H1 (cell line): ENCODE data around the gene GULP1. TPM values are rescaled to one million over a fixed set of nuclear protein-coding genes. Genes with fewer than 3 reads are reported as not detected.

Experiments
- CTCF ChIA-PET: fragments of 300-600 bp; sonication (Branson Sonifier 250); formaldehyde crosslinking; loops from one replicate; lab custom pipeline; 2021; ENCODE audit not compliant: partially characterized antibody; lab: Charles Lee
- POLR2A ChIA-PET: fragments of 300-600 bp; sonication (Branson Sonifier 250); formaldehyde crosslinking; loops from one replicate; lab custom pipeline; 2021; ENCODE audit warnings: inconsistent platforms; ENCODE audit not compliant: partially characterized antibody; lab: Charles Lee
- DNase-seq, 2 experiments: peaks; one replicate each; pipeline versions ENCODE4 v3.0.0 to v3.0.0-alpha.2; 2010 to 2022; ENCODE audit warnings: low spot score in 2 of 2, low read depth in 1 of 2, mixed read lengths in 1 of 2
- FAIRE-seq: peaks from 2 replicates; lab custom pipeline; 2011; peaks lifted over from hg19 to GRCh38; lab: Jason Lieb, UNC
- H2AFZ ChIP-seq: 2 replicates; pipeline ENCODE4 v1.8.1; 2012; ENCODE audit warnings: low read length, inconsistent platforms
- H2AK5ac ChIP-seq: 2 replicates; pipeline ENCODE4 v1.6.1; 2013; ENCODE audit warnings: low read depth, low read length
- H2BK120ac ChIP-seq: replicated peaks from 2 replicates; pipeline ENCODE3; 2013; ENCODE audit warnings: low read depth, low read length, inconsistent platforms
- H2BK12ac ChIP-seq: 2 replicates; pipeline ENCODE4 v1.6.1; 2013; ENCODE audit warnings: low read depth, low read length
- H2BK15ac ChIP-seq: 2 replicates; pipeline ENCODE4 v1.6.1; 2013; ENCODE audit warnings: low read length
- H2BK20ac ChIP-seq: 2 replicates; pipeline ENCODE4 v1.6.1; 2013; ENCODE audit warnings: low read length
- H2BK5ac ChIP-seq: 2 replicates; pipeline ENCODE4 v1.6.1; 2013; ENCODE audit warnings: low read depth, low read length
- H3K14ac ChIP-seq: 2 replicates; pipeline ENCODE4 v1.6.1; 2013; ENCODE audit warnings: inconsistent platforms; ENCODE audit not compliant: insufficient read length
- H3K18ac ChIP-seq: 2 replicates; pipeline ENCODE4 v1.6.1; 2013; ENCODE audit warnings: low read length; ENCODE audit errors: extremely low read depth
- H3K23ac ChIP-seq: 2 replicates; pipeline ENCODE4 v1.6.1; 2013; ENCODE audit warnings: inconsistent platforms; ENCODE audit not compliant: insufficient read length
- H3K23me2 ChIP-seq: 2 replicates; pipeline ENCODE4 v1.6.1; 2013; ENCODE audit warnings: low read depth, low read length
- H3K27ac ChIP-seq: 2 replicates; pipeline ENCODE4 v1.6.1; 2011; ENCODE audit warnings: low read depth, low read length, inconsistent platforms
- H3K27me3 ChIP-seq, 4 experiments: replicated peaks in 1 of 4; 1 replicate in 1 of 4; 2 replicates in 3 of 4; pipeline versions ENCODE4 v1.6.1 to v1.8.1; 2011 to 2013; ENCODE audit warnings: low read length in 3 of 4, mild to moderate bottlenecking in 3 of 4, inconsistent platforms in 2 of 4, mixed read lengths in 2 of 4, moderate library complexity in 1 of 4; ENCODE audit not compliant: control insufficient read depth in 3 of 4, insufficient read depth in 3 of 4; ENCODE audit errors: extremely low read depth in 1 of 4
- H3K36me3 ChIP-seq, 4 experiments: 2 replicates each; pipeline versions ENCODE4 v1.6.1 to v1.8.1; 2011 to 2013; ENCODE audit warnings: mild to moderate bottlenecking in 4 of 4, low read length in 3 of 4, moderate library complexity in 2 of 4, control low read depth in 1 of 4, inconsistent platforms in 1 of 4; ENCODE audit not compliant: insufficient read depth in 4 of 4, control insufficient read depth in 2 of 4
- H3K4ac ChIP-seq: replicated peaks from 2 replicates; pipeline ENCODE3; 2013; ENCODE audit warnings: low read length, low read depth, mixed read lengths, inconsistent platforms; ENCODE audit not compliant: insufficient read length
- H3K4me1 ChIP-seq, 4 experiments: replicated peaks in 1 of 4; 1 replicate in 1 of 4; 2 replicates in 3 of 4; pipeline versions ENCODE4 v1.6.1 to v1.8.1; 2011 to 2013; ENCODE audit warnings: low read length in 3 of 4, inconsistent platforms in 2 of 4, mixed read lengths in 1 of 4; ENCODE audit not compliant: insufficient read depth in 4 of 4, control insufficient read depth in 3 of 4
- H3K4me2 ChIP-seq, 2 experiments: 2 replicates each; pipeline versions ENCODE4 v1.6.1 to v1.8.1; 2011 to 2013; ENCODE audit warnings: low read depth in 2 of 2, low read length in 2 of 2, control low read depth in 1 of 2, inconsistent platforms in 1 of 2, mild to moderate bottlenecking in 1 of 2; ENCODE audit not compliant: insufficient read depth in 1 of 2
- H3K4me3 ChIP-seq, 4 experiments: fragments of 200-600, 300-600 bp in 1 of 4; sonication (generic), shearing (Covaris generic), sonication (Bioruptor Twin) in 1 of 4; 2 replicates each; pipeline versions ENCODE4 v1.5.1 to v1.8.1; 2011 to 2016; ENCODE audit warnings: low read length in 4 of 4, low read depth in 3 of 4, control low read depth in 2 of 4, inconsistent platforms in 2 of 4, mild to moderate bottlenecking in 2 of 4, mixed read lengths in 1 of 4, moderate library complexity in 1 of 4; ENCODE audit not compliant: insufficient read depth in 2 of 4; ENCODE audit errors: extremely low read depth in 1 of 4
- H3K56ac ChIP-seq: replicated peaks from 2 replicates; pipeline ENCODE3; 2013; ENCODE audit warnings: low read depth, mild to moderate bottlenecking, mixed read lengths, low read length, inconsistent platforms; ENCODE audit not compliant: insufficient read length
- H3K79me1 ChIP-seq: 2 replicates; pipeline ENCODE4 v1.6.1; 2013; ENCODE audit warnings: low read depth, low read length, control low read depth
- H3K79me2 ChIP-seq, 2 experiments: 2 replicates each; pipeline versions ENCODE4 v1.6.1 to v1.8.1; 2012 to 2013; ENCODE audit warnings: low read length in 2 of 2, mild to moderate bottlenecking in 2 of 2, inconsistent platforms in 1 of 2; ENCODE audit not compliant: insufficient read depth in 2 of 2, control insufficient read depth in 1 of 2
- H3K9ac ChIP-seq, 4 experiments: replicated peaks in 1 of 4; 1 replicate in 1 of 4; 2 replicates in 3 of 4; pipeline versions ENCODE4 v1.6.1 to v1.8.1; 2011 to 2013; ENCODE audit warnings: low read depth in 3 of 4, low read length in 3 of 4, control low read depth in 2 of 4, mild to moderate bottlenecking in 2 of 4, moderate library complexity in 2 of 4, inconsistent platforms in 1 of 4; ENCODE audit errors: extremely low read depth in 1 of 4
- H3K9me3 ChIP-seq, 2 experiments: 2 replicates each; pipeline versions ENCODE4 v1.6.1 to v1.8.1; 2012 to 2013; ENCODE audit warnings: mild to moderate bottlenecking in 2 of 2, moderate library complexity in 2 of 2, control low read depth in 1 of 2, inconsistent platforms in 1 of 2, low read depth in 1 of 2, low read length in 1 of 2, mixed read lengths in 1 of 2; ENCODE audit not compliant: insufficient read depth in 2 of 2
- H4K20me1 ChIP-seq, 2 experiments: replicated peaks in 1 of 2; 2 replicates each; pipeline versions ENCODE3 to v1.8.1; 2011 to 2013; ENCODE audit warnings: inconsistent platforms in 2 of 2, low read length in 2 of 2, mild to moderate bottlenecking in 1 of 2; ENCODE audit not compliant: insufficient read depth in 2 of 2, control insufficient read depth in 1 of 2
- H4K5ac ChIP-seq: 2 replicates; pipeline ENCODE4 v1.6.1; 2013; ENCODE audit warnings: low read length, low read depth, mixed read lengths, inconsistent platforms; ENCODE audit not compliant: insufficient read length
- H4K8ac ChIP-seq: 2 replicates; pipeline ENCODE4 v1.8.0; 2013; ENCODE audit warnings: mild to moderate bottlenecking, moderate library complexity, low read length, inconsistent platforms; ENCODE audit not compliant: insufficient read depth; ENCODE audit errors: extremely low read depth
- H4K91ac ChIP-seq: replicated peaks from 2 replicates; pipeline ENCODE3; 2013; ENCODE audit warnings: low read length, mixed read lengths, inconsistent platforms; ENCODE audit not compliant: insufficient read length
- CEBPB ChIP-seq: IDR thresholded peaks from 2 replicates; pipeline ENCODE4 v1.6.1; 2012; ENCODE audit warnings: low read depth, low read length
- RAD21 ChIP-seq, 2 experiments: IDR thresholded peaks in 1 of 2; conservative IDR thresholded peaks in 1 of 2; 2 replicates each; pipeline ENCODE4 v1.6.1; 2011; ENCODE audit warnings: low read depth in 2 of 2, low read length in 2 of 2, improper control_type of control experiment in 1 of 2, inconsistent platforms in 1 of 2, mild to moderate bottlenecking in 1 of 2, moderate library complexity in 1 of 2
- SAP30 ChIP-seq: fragments of 300-600 bp; sonication (generic); IDR thresholded peaks from 2 replicates; pipeline ENCODE4 v1.7.1; 2012; ENCODE audit warnings: low read length, moderate library complexity, mild to moderate bottlenecking, inconsistent platforms; ENCODE audit not compliant: insufficient read depth, insufficient replicate concordance
- SP2 ChIP-seq: IDR thresholded peaks from 2 replicates; pipeline ENCODE4 v1.6.1; 2012; ENCODE audit warnings: mild to moderate bottlenecking, low read length, inconsistent platforms
- SP4 ChIP-seq: IDR thresholded peaks from 2 replicates; pipeline ENCODE4 v1.6.1; 2012; ENCODE audit warnings: low read length, inconsistent platforms
- WGBS, 2 experiments: shearing (Covaris generic) in 1 of 2; methylation state at CpG; one replicate each; pipeline versions ENCODE4 v1.1.6 to v1.1.7; 2013 to 2015; ENCODE audit warnings: low lambda C conversion rate in 2 of 2, mixed read lengths in 2 of 2, inconsistent platforms in 1 of 2, low coverage in 1 of 2, missing lambda C conversion rate in 1 of 2; ENCODE audit not compliant: insufficient replicate concordance in 2 of 2, insufficient coverage in 1 of 2, insufficient read length in 1 of 2; ENCODE audit errors: extremely low coverage in 1 of 2, missing lambda C conversion rate in 1 of 2; 5-methylcytosine and 5-hydroxymethylcytosine counted together
- polyA plus RNA-seq, 7 experiments: library from polyadenylated mRNA; depleted of rRNA in 3 of 7; stranded (reverse) in 5 of 7; unstranded in 2 of 7; fragments of >200 nt in 5 of 7; fragments of 200-250 nt in 2 of 7; gene quantifications; 1 replicate in 5 of 7; 2 replicates in 1 of 7; 4 replicates in 1 of 7; pipeline versions ENCODE4 v1.2.1 to v1.2.3, GENCODE V29; 2011 to 2013; ENCODE audit warnings: missing spikeins in 2 of 7, mixed read lengths in 2 of 7
- total RNA-seq: library from RNA; stranded (reverse); fragmentation: NEBNext Ultra II Directional; extraction: Animal tissue kit (Norgen Biotek cat#: 25700); gene quantifications from 2 replicates; pipeline ENCODE4 v1.2.1, GENCODE V29; 2021
- TF ChIP-seq, protein P1 (sequence below), 3 experiments: IDR thresholded peaks; 1 replicate in 2 of 3; 2 replicates in 1 of 3; pipeline versions ENCODE4 v1.5.1 to v1.6.1; 2011; ENCODE audit warnings: low read length in 3 of 3, mild to moderate bottlenecking in 3 of 3, inconsistent platforms in 2 of 3, low read depth in 1 of 3, moderate library complexity in 1 of 3; ENCODE audit not compliant: insufficient read depth in 1 of 3; ENCODE audit errors: control extremely low read depth in 1 of 3

Gene GULP1
- total and polyA plus RNA-seq, 2 of the 8 experiments (the other 6 are each of a cell fraction or from before 2014, with no cell fraction given): 69.7 to 139 TPM

- no peak overlapping the region for H2BK5ac ChIP-seq
- no peak overlapping the region for H3K27ac ChIP-seq
- CTCF ChIA-PET: interaction anchor here (1.2 kb wide), 1 partner anchor 338 kb away, joined by 3 read pairs; no protein-coding TSS in a partner anchor
- no peak overlapping the region for H4K5ac ChIP-seq
- H2BK12ac ChIP-seq: no peak overlapping the region
- no peak overlapping the region for H2BK120ac ChIP-seq
- no peak overlapping the region for H3K14ac ChIP-seq
- H4K20me1 ChIP-seq: peaks cover 2 to 5% of the 10 kb centered on the region in 2 experiments
- H3K9me3 ChIP-seq: peaks cover 0 to 4% of the 10 kb centered on the region in 2 experiments; a peak in 2 of 4 replicates
- H3K9ac ChIP-seq: no peak overlapping the region
- no peak overlapping the region; a peak in 1 of 8 replicates for H3K4me3 ChIP-seq
- H4K91ac ChIP-seq: no peak overlapping the region
- H3K56ac ChIP-seq: no peak overlapping the region
- no peaks in the 10 kb centered on the region for H3K27me3 ChIP-seq
- H2AK5ac ChIP-seq: no peak overlapping the region
- H4K8ac ChIP-seq: no peak overlapping the region
- peaks cover 0 to 14% (median 10%) of the 10 kb centered on the region in 4 experiments; a peak in 5 of 7 replicates for H3K4me1 ChIP-seq
- H3K79me2 ChIP-seq: peaks cover 12 to 100% of the 10 kb centered on the region in 2 experiments
- H3K4me2 ChIP-seq: no peak overlapping the region
- no peak overlapping the region for H3K4ac ChIP-seq
- no peaks in the 10 kb centered on the region for H3K79me1 ChIP-seq
- peaks cover 0 to 4% (median 0%) of the 10 kb centered on the region in 4 experiments; a peak in 2 of 8 replicates for H3K36me3 ChIP-seq
- POLR2A ChIA-PET: no interaction called here
- no peak for DNase-seq
- H3K23me2 ChIP-seq: no peaks in the 10 kb centered on the region
- H2BK15ac ChIP-seq: no peak overlapping the region
- H2BK20ac ChIP-seq: no peak overlapping the region
- FAIRE-seq: peak; percentile 70
- WGBS, 2 experiments: 73% methylated on average over 6 of the region's 6 CpGs; no CpG with 5 or more reads in 1 of the 2 experiments
- H3K18ac ChIP-seq: no peak overlapping the region
- no peak overlapping the region for H2AFZ ChIP-seq
- no peak overlapping the region for H3K23ac ChIP-seq
- TF ChIP-seq, protein P1, sequence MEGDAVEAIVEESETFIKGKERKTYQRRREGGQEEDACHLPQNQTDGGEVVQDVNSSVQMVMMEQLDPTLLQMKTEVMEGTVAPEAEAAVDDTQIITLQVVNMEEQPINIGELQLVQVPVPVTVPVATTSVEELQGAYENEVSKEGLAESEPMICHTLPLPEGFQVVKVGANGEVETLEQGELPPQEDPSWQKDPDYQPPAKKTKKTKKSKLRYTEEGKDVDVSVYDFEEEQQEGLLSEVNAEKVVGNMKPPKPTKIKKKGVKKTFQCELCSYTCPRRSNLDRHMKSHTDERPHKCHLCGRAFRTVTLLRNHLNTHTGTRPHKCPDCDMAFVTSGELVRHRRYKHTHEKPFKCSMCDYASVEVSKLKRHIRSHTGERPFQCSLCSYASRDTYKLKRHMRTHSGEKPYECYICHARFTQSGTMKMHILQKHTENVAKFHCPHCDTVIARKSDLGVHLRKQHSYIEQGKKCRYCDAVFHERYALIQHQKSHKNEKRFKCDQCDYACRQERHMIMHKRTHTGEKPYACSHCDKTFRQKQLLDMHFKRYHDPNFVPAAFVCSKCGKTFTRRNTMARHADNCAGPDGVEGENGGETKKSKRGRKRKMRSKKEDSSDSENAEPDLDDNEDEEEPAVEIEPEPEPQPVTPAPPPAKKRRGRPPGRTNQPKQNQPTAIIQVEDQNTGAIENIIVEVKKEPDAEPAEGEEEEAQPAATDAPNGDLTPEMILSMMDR (IDR thresholded peaks at IDR 0.05; ENCODE audit: control extremely low read depth in 1 of 3, insufficient read depth in 1 of 3, low read depth in 1 of 3, low read length in 3 of 3): no peak
- TF ChIP-seq SAP30 (no peak), CEBPB (no peak), SP2 (no peak), RAD21 (IDR thresholded peaks at IDR 0.05 in 1 of 2, conservative IDR thresholded peaks at IDR 0.05 in 1 of 2; ENCODE audit: low read depth in 2 of 2, low read length in 2 of 2) (no peak), SP4 (no peak)
These were observed 22.8 kb downstream of the GULP1 start for GRCh38 chr2:188314314-188315054.
